T1000 (cell line): ENCODE measurements around the gene SMIM45.

Experiments used
- DNase-seq: peaks from one replicate; lab custom pipeline; 2025; ENCODE audit warnings: mixed read lengths; lab: John Stamatoyannopoulos, UW

SMIM45 gene

GRCh38 chr22:41915786-41916493, 36.0 kb upstream of the SMIM45 start:
- no peak for DNase-seq

GRCh38 chr22:41916745-41917358, 35.1 kb upstream of the SMIM45 start:
- DNase-seq = no peak

- no peak for DNase-seq
Measured at GRCh38 chr22:41917375-41917902, 34.5 kb upstream of the SMIM45 start.

- DNase-seq = no peak
Measured at GRCh38 chr22:41917903-41918791, 33.8 kb upstream of the SMIM45 start.

GRCh38 chr22:41919357-41920224, 32.4 kb upstream of the SMIM45 start:
- no peak for DNase-seq

- no peak for DNase-seq
Measured at GRCh38 chr22:41920271-41920976, 31.5 kb upstream of the SMIM45 start.

- DNase-seq = no peak
Measured at GRCh38 chr22:41922328-41922727, 29.6 kb upstream of the SMIM45 start.

GRCh38 chr22:41922940-41923594, 28.9 kb upstream of the SMIM45 start:
- no peak for DNase-seq

GRCh38 chr22:41923595-41924276, 28.2 kb upstream of the SMIM45 start:
- DNase-seq = no peak

- DNase-seq = peak; percentile 46
Measured at GRCh38 chr22:41925783-41926460, 26.0 kb upstream of the SMIM45 start.

GRCh38 chr22:41927813-41928212, 24.1 kb upstream of the SMIM45 start:
- no peak for DNase-seq

- DNase-seq = no peak
Measured at GRCh38 chr22:41928593-41929417, 23.1 kb upstream of the SMIM45 start.

GRCh38 chr22:41929418-41929810, 22.5 kb upstream of the SMIM45 start:
- no peak for DNase-seq

- DNase-seq = no peak
Measured at GRCh38 chr22:41931701-41932269, 20.2 kb upstream of the SMIM45 start.

GRCh38 chr22:41932353-41932752, 19.6 kb upstream of the SMIM45 start:
- DNase-seq = no peak

- DNase-seq = no peak
Measured at GRCh38 chr22:41933411-41934177, 18.4 kb upstream of the SMIM45 start.
